Measurements from ENCODE around the gene CABP7. TPM values are rescaled to one million over a fixed set of nuclear protein-coding genes. Genes with fewer than 3 reads are reported as not detected.
A peak's percentile ranks its signal among the peaks of the same experiment; 100 is the strongest.

Gene CABP7
- total and polyA plus RNA-seq, 2 experiments from 2014 or later = 0.16 TPM; not detected in 1

DNA sequence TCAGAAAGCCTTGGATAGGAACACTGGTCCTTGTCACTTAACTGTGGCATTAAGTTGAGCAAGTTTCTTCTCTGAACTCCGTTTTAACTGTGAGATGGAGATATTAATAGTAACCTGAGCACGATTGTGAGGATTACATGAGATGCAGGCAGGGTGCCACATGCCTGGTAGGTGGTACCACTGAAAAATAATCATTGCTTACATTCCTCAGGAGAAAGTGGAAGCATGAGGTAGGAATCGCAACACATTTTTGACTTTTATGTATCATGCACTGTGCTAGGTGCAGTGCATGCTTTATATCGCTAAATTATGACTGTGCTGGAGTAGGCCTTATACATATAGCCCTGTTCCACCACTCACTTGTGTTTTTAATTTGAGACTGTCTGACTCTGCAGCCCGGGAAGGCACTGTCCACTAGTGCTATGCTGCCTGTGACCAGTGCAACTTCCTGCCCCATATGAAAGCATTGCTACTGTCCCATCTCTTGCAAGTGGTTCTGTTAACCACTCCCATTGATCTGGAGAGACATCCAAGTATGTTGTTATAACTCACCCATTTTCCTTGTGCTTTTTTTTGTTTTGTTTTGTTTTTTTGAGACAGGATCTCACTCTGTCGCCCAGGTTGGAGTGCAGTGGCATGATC, 48.4 kb downstream of the CABP7 start:
- Histone ChIP-seq H3K27ac (no peak overlapping the region), H4K20me1 (ENCODE audit: insufficient read depth, poor library complexity, severe bottlenecking) (no peaks in the 10 kb centered on the region)
- no peak for TF ChIP-seq EZH2phosphoT487 (IDR thresholded peaks at IDR 0.05; ENCODE audit: low read depth, severe bottlenecking, unreplicated experiment)
- TF ChIP-seq, protein P1, sequence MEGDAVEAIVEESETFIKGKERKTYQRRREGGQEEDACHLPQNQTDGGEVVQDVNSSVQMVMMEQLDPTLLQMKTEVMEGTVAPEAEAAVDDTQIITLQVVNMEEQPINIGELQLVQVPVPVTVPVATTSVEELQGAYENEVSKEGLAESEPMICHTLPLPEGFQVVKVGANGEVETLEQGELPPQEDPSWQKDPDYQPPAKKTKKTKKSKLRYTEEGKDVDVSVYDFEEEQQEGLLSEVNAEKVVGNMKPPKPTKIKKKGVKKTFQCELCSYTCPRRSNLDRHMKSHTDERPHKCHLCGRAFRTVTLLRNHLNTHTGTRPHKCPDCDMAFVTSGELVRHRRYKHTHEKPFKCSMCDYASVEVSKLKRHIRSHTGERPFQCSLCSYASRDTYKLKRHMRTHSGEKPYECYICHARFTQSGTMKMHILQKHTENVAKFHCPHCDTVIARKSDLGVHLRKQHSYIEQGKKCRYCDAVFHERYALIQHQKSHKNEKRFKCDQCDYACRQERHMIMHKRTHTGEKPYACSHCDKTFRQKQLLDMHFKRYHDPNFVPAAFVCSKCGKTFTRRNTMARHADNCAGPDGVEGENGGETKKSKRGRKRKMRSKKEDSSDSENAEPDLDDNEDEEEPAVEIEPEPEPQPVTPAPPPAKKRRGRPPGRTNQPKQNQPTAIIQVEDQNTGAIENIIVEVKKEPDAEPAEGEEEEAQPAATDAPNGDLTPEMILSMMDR (IDR thresholded peaks at IDR 0.05; ENCODE audit: poor library complexity) = no peak
- no peak for TF ChIP-seq EZH2 (IDR thresholded peaks at IDR 0.05; ENCODE audit: borderline replicate concordance)

DNA sequence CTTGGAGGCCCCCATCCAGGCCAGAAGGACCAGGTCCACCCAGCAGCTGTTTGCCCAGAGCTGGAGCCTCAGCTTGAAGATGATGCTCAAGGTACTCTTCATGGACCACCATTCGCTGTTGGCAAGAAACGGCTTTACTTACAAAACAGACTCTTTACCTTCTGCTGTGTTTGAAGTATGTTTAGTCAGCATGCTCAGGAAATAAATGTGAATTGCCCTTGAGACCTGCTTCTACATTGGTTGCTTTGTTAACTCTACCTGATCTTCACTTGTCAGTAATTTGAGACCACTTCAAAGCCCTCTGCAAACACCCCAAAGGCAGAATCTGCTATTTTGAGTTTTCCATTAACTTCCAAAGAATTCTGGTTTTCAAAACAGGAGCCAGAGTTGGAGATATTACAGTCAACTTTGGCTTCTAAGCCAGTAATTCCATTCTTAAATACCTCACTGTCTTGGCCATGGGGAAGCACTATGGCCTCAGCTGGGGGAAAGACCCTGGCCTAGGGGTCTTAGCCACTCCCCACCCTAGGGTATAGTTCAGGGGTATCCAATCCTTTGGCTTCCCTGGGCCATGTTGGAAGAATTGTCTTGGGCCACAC, 50.0 kb downstream of the CABP7 start:
- Histone ChIP-seq H3K36me3 (replicated peaks; ENCODE audit: insufficient read depth, low read depth) (no peaks in the 10 kb centered on the region), H3K4me2 (no peak overlapping the region), H3K79me2 (peaks cover 39% of the 10 kb centered on the region), H3K9me2 (replicated peaks; ENCODE audit: insufficient read depth) (no peaks in the 10 kb centered on the region), H3K27ac (no peak overlapping the region), H3K4me3 (no peak overlapping the region), H3K4me1 (ENCODE audit: insufficient read depth) (peaks cover 12% of the 10 kb centered on the region), H3K9me3 (ENCODE audit: low read depth) (no peaks in the 10 kb centered on the region), H4K20me1 (ENCODE audit: insufficient read depth, poor library complexity, severe bottlenecking) (no peaks in the 10 kb centered on the region), H2AFZ (no peak overlapping the region), H3K27me3 (no peaks in the 10 kb centered on the region)
- 76% methylated on average over 2 of the region's 2 CpGs for WGBS (ENCODE audit: low lambda C conversion rate, missing lambda C conversion rate)
- TF ChIP-seq EZH2phosphoT487 (IDR thresholded peaks at IDR 0.05; ENCODE audit: low read depth, severe bottlenecking, unreplicated experiment) (no peak), EZH2 (IDR thresholded peaks at IDR 0.05; ENCODE audit: borderline replicate concordance) (no peak)
- TF ChIP-seq, protein P1 (IDR thresholded peaks at IDR 0.05; ENCODE audit: poor library complexity) = no peak
- DNase-seq (ENCODE audit: low spot score) = no peak

More for the DNA sequence above, 48.4 kb downstream of the CABP7 start:
- Histone ChIP-seq H3K36me3 (replicated peaks; ENCODE audit: insufficient read depth, low read depth) (no peaks in the 10 kb centered on the region), H3K27me3 (no peaks in the 10 kb centered on the region), H3K4me1 (ENCODE audit: insufficient read depth) (peaks cover 12% of the 10 kb centered on the region), H2AFZ (peak overlapping the region; percentile 79), H3K79me2 (peaks cover 41% of the 10 kb centered on the region), H3K9me3 (ENCODE audit: low read depth) (no peaks in the 10 kb centered on the region), H3K4me3 (peak overlapping the region; percentile 44), H3K9me2 (replicated peaks; ENCODE audit: insufficient read depth) (no peaks in the 10 kb centered on the region), H3K4me2 (peak overlapping the region; percentile 66)
- no peak for DNase-seq (ENCODE audit: low spot score)
- 59% methylated on average over 6 of the region's 6 CpGs for WGBS (ENCODE audit: low lambda C conversion rate, missing lambda C conversion rate)

DNA sequence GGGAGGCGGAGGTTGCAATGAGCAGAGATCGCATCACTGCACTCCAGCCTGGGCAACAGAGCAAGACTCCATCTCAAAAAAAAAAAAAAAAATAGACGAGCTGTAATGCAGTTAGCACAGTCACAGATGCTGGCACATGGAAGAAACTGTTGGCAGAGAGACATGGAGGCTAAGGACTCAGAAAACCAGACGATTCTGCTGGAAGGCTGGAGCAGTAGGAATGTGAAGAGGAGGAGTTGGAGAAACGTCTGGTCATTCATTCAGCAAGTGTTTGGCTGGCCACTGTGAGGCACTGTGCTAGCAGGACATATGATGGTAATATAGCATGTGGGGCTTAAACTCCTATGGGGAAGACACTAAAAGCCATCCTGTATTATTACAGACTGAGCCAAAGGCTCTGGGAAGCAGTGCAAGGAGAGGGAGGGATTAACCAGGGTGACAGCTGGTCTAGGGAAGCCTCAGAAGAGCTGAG, 52.4 kb downstream of the CABP7 start:
- H3K4me3 ChIP-seq = no peak overlapping the region

More for the DNA sequence above, 52.4 kb downstream of the CABP7 start:
- Histone ChIP-seq H3K36me3 (replicated peaks; ENCODE audit: insufficient read depth, low read depth) (no peaks in the 10 kb centered on the region), H2AFZ (no peak overlapping the region), H3K9me2 (replicated peaks; ENCODE audit: insufficient read depth) (no peaks in the 10 kb centered on the region), H4K20me1 (ENCODE audit: insufficient read depth, poor library complexity, severe bottlenecking) (no peaks in the 10 kb centered on the region), H3K4me1 (ENCODE audit: insufficient read depth) (peaks cover 8% of the 10 kb centered on the region), H3K9me3 (ENCODE audit: low read depth) (no peaks in the 10 kb centered on the region), H3K27ac (no peak overlapping the region), H3K27me3 (no peaks in the 10 kb centered on the region), H3K79me2 (peaks cover 27% of the 10 kb centered on the region), H3K4me2 (no peak overlapping the region)
- 63% methylated on average over 5 of the region's 5 CpGs for WGBS (ENCODE audit: low lambda C conversion rate, missing lambda C conversion rate)
- TF ChIP-seq EZH2phosphoT487 (IDR thresholded peaks at IDR 0.05; ENCODE audit: low read depth, severe bottlenecking, unreplicated experiment) = no peak
- TF ChIP-seq, protein P1 (IDR thresholded peaks at IDR 0.05; ENCODE audit: poor library complexity) = peak; percentile 37
- no peak for TF ChIP-seq EZH2 (IDR thresholded peaks at IDR 0.05; ENCODE audit: borderline replicate concordance)
- peak; percentile 50 for DNase-seq (ENCODE audit: low spot score)
